GM18873 (cell line): ENCODE results near the gene MAD1L1.
"Not testable (repeated sequence)": the region's sequence is repeated elsewhere in the genome, so short reads cannot be mapped to it uniquely, and the experiment has no call there.

Source experiments
- ATAC-seq: cut with Tn5 transposase; IDR thresholded peaks from one replicate; pipeline ENCODE4 v1.9.1; 2021; ENCODE audit warnings: mild to moderate bottlenecking, moderate library complexity, moderate number of reproducible peaks; ENCODE audit not compliant: unreplicated experiment, low FRiP score

Gene MAD1L1

GRCh38 chr7:1985936-1986335 is 246.8 kb downstream of the MAD1L1 start:
- ATAC-seq, result no peak

GRCh38 chr7:1985042-1985441 is 247.7 kb downstream of the MAD1L1 start:
- no peak for ATAC-seq

GRCh38 chr7:1981878-1982230 is 250.9 kb downstream of the MAD1L1 start:
- ATAC-seq, result no peak

GRCh38 chr7:1981201-1981877 is 251.4 kb downstream of the MAD1L1 start:
- no peak for ATAC-seq

GRCh38 chr7:1979591-1980560 is 252.9 kb downstream of the MAD1L1 start:
- ATAC-seq, result no peak

- no peak for ATAC-seq
These were observed 253.8 kb downstream of the MAD1L1 start for GRCh38 chr7:1978656-1979590.

- ATAC-seq, result no peak
These were observed 254.8 kb downstream of the MAD1L1 start for GRCh38 chr7:1977876-1978441.

GRCh38 chr7:1977059-1977875 is 255.5 kb downstream of the MAD1L1 start:
- no peak for ATAC-seq

GRCh38 chr7:1976521-1976920 is 256.2 kb downstream of the MAD1L1 start:
- not testable (repeated sequence) for ATAC-seq

- ATAC-seq, result no peak
These were observed 257.2 kb downstream of the MAD1L1 start for GRCh38 chr7:1975581-1975980.

- ATAC-seq, result no peak
These were observed 257.6 kb downstream of the MAD1L1 start for GRCh38 chr7:1975179-1975578.

GRCh38 chr7:1974290-1975101 is 258.2 kb downstream of the MAD1L1 start:
- ATAC-seq, result no peak

GRCh38 chr7:1973321-1974251 is 259.2 kb downstream of the MAD1L1 start:
- ATAC-seq, result no peak

- no peak for ATAC-seq
These were observed 260.0 kb downstream of the MAD1L1 start for GRCh38 chr7:1972744-1973143.

- ATAC-seq, result no peak
These were observed 260.6 kb downstream of the MAD1L1 start for GRCh38 chr7:1971946-1972654.

GRCh38 chr7:1970895-1971294 is 261.9 kb downstream of the MAD1L1 start:
- ATAC-seq, result no peak

- not testable (repeated sequence) for ATAC-seq
These were observed 262.5 kb downstream of the MAD1L1 start for GRCh38 chr7:1970285-1970660.
